GM21381 (cell line): ENCODE data around the gene KRT34.

ENCODE experiments used
- ATAC-seq: cut with Tn5 transposase; IDR thresholded peaks from one replicate; pipeline ENCODE4 v1.9.1; 2021; ENCODE audit warnings: mild to moderate bottlenecking, moderate library complexity; ENCODE audit not compliant: unreplicated experiment

KRT34 gene

GRCh38 chr17:41333836-41334235, 48.3 kb downstream of the KRT34 start:
- ATAC-seq = no peak

GRCh38 chr17:41333098-41333497, 49.0 kb downstream of the KRT34 start:
- no peak for ATAC-seq

GRCh38 chr17:41332239-41332638, 49.9 kb downstream of the KRT34 start:
- no peak for ATAC-seq

GRCh38 chr17:41331606-41332005, 50.5 kb downstream of the KRT34 start:
- ATAC-seq = no peak

- ATAC-seq = no peak
Observed at GRCh38 chr17:41329279-41329948, 52.7 kb downstream of the KRT34 start.

GRCh38 chr17:41328207-41328606, 53.9 kb downstream of the KRT34 start:
- no peak for ATAC-seq
